ENCODE measurements around the gene CCDC136.

CCDC136 gene

GRCh38 chr7:128777156-128778123, 14.3 kb upstream of the CCDC136 start:
- no peak for DNase-seq (ENCODE audit: low read depth, low spot score)

DNA sequence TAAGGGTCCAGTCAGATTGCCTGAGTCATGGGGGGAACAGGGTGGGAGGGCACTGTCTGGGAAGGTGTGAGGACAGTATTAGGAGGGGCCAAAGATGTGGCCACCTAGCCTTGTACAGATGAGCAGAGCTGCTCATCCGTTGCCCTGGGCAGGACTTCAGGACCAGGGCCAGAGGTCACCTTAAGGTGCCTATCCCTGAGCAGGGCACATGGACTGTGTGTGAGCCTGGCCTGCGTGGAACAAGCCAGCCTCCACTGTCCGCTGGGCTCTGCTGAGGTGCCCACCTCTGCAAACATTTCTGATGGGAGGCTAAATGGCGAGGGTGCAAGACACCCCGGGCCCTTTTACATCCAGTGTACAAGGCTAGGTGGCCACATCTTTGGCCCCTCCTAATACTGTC, 12.8 kb upstream of the CCDC136 start:
- DNase-seq (ENCODE audit: low read depth, low spot score) = no peak

- no peak for DNase-seq (ENCODE audit: low read depth, low spot score)
Observed at GRCh38 chr7:128781126-128781525, 10.6 kb upstream of the CCDC136 start.

DNA sequence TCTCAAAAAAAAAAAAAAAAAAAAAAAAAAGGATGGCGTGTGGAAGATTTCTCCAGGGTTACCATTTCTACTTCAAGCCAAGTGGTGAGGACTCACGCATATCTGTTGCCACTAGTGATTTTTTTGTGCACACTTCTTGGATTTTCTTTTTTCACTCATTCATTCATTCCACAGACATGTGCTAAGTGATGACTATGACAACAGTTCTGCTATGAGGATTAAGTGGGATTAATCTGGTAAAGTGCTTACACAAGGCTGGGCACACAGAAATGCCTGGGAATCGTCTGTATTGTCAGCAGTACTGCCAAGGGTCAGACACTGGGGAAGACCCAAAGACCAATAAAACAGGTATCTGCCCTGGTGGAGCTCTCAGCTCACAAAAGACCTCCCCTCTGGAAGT, 9.9 kb upstream of the CCDC136 start:
- DNase-seq (ENCODE audit: low read depth, low spot score) = no peak

DNA sequence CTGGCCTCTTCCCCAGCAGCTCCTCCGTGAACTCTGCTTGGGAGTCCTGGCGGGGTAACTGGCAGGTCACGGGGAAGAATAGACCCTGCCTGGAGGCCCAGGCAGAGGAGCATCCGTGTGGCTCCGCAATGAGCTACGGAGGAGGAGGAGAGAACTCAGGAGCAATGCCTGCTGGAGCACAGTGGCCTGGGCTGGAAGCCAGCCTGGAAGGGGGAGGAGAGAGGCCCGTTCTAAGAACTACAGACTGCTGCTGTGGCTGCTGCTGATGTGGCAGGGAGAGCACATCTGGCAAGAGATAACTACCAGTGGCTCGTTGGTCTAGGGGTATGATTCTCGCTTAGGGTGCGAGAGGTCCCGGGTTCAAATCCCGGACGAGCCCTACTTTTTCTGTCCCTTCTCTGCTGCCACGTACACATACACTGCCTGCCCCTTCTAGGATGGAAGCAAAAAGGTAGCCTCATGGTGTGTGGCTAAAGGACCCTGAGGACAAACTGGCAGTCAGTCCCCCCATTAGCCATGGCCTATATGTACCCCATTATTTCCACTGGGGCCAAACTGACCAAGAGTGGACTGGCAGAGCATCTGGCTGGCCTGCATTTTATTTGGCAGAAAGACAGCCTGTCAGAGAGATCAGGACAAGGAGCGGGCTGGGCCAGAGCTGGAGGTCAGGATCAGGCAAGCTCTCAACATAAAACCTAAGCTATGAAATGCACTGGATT, 8.5 kb upstream of the CCDC136 start:
- peak; percentile 95 for DNase-seq (ENCODE audit: low read depth, low spot score)

GRCh38 chr7:128785738-128786137, 6.0 kb upstream of the CCDC136 start:
- no peak for DNase-seq (ENCODE audit: low read depth, low spot score)

DNA sequence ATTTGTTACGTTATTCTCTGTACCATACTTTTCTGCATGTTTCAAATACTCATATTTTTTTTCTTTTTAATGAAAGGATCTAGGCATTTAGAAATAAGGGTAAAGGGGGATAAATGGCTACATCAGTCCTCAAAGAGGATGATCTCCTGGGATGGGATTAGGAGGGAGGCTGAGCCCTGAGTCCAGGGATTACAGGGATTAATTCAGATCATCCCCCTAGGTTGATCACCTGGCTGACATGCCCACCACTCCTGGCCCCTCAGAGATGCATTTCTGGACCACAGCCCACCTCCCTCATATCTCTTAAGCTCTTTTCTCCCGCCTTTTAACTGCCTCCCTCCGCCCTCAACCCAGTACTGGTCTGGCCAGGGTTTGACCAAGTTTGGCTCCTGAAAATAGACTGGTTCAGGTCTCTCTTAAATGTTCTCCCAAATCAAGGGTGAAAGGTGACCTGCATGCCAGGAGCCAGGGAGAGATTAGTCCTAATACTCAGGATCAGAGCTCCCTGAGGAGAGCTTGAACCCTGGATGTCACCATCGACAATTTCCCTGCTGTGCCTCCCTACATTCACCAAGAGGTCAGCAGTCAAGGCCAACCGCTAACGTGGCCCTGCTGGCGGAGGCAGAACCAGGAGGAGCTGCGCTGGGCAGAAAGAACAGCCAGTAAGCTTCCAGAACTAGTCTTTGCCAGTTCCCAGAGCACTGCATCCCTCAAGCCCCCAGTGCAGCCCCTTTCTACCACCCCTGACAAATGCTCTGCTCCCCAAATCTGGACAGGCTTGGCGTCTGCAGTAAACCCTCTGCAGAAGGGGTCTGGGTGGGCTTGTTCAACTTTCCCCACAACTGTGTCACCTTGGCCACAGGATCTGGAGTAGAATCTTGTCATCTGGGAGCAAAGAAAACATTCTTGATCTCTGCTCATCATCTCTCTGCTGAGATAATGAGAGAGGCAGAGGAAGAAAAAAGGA, 3.0 kb upstream of the CCDC136 start:
- DNase-seq (ENCODE audit: low read depth, low spot score) = no peak

DNA sequence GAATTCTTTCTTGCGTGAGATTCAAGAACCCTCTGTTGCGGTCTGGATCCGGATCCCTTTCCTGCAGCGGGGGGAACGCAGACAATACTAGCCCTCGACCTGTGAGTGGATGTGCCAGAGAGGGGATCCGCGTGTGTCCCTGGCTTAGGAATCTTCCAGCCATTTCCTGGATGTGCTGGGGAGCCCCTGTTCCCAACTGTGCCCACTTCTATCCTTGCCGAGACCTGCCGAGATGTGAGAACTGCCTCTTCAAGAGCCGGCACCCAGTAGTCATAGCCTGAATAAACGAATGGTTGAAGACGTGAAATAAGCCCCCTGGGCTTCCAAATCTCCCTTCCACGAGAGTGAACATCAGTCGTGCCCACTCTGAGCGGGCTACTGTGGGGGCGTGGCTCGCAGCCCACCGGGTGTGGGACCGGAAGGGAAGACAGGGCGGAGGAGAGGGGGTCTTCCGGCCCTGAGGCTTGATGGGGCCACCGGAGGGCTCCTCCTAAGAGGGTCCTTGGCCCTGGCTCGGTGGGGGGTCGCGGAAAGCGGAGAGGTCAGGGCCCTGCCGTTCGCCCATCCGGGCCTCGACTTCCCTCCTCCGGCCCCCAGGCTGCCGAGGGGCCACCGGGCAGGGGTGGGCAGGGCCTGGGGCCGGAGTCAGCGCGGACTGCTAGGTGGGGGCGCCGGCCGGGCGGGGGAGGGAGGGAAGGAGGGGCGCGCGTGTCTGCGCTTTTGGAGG, 1.3 kb upstream of the CCDC136 start:
- no peak for DNase-seq (ENCODE audit: low read depth, low spot score)

DNA sequence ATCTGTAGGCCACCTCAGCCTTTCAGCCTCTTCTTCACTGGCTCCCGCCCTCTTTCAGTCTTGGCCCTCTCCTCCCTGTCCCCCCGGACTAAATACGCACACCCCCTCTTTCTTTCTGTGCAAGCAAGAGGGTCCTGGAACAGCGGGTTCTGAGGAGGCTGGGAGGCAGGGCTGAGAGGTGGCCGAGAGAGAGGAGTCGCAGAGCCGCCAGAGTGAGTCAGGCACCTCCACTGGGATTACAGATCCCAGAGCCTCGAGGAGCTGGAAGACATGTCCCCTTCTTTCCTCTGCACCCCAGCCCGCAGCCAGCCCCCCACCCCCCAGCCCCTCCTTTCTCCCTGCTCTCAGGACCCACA, 182 bp downstream of the CCDC136 start:
- no peak for DNase-seq (ENCODE audit: low read depth, low spot score)

- DNase-seq (ENCODE audit: low read depth, low spot score) = no peak
Observed at GRCh38 chr7:128792471-128793180, 858 bp downstream of the CCDC136 start.

DNA sequence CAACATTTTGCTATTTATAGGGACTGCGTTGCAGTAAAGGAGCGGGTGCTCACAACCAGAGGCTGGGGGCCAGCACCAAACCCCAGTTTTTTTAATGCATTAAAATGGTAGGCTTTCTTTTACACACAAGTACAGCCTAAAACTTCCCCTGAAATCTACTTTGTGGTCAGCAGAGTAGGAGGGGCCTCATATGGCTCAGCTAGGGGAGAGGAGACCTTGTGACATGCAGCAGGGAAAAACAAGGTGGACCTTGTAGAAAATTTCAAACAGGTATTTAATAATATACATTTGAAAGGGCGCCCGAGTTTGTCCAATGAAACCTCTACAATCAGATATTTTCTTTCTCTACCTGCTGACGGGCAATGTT, 1.4 kb downstream of the CCDC136 start:
- no peak for DNase-seq (ENCODE audit: low read depth, low spot score)

DNA sequence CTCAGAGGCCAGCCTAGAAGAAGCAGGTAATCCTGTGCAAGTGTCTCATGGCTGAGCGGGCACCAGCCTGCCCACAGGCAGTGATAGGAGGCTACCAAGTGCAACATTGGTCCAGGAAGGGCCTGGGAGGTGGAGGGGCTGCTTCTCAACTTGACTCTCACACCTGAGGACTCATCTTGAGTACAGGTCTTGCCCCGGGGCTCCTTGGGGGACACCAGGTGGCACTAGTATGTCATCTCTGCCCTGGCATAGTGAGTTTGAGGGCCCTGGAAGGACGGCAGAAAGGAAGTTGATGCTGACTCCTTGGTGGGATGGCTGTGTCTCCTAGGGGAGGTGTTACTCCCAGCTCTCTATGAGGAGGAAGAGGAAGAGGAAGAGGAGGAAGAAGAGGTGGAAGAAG, 2.3 kb downstream of the CCDC136 start:
- no peak for DNase-seq (ENCODE audit: low read depth, low spot score)

GRCh38 chr7:128794436-128794835, 2.7 kb downstream of the CCDC136 start:
- DNase-seq (ENCODE audit: low read depth, low spot score) = no peak

GRCh38 chr7:128795129-128795528, 3.4 kb downstream of the CCDC136 start:
- no peak for DNase-seq (ENCODE audit: low read depth, low spot score)

DNA sequence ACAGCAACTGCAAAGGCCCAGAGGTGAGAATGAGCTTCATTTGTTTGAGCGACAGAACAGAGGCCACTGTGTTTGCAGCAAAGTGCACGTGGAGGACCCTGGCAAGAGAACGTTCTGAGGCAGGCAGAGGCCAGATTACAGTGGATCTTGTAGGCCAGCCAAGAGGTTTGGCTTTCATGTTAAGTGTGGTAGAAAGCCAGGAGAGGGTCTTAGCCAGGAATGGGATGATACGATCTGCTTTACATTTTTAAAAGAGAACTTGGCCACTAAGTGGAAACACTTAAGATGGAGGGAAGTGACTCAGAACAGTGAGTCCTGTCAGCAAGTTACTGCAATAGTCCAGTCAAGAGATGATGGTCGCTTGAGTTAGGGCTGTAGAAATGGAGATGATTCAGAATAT, 4.6 kb downstream of the CCDC136 start:
- no peak for DNase-seq (ENCODE audit: low read depth, low spot score)

DNA sequence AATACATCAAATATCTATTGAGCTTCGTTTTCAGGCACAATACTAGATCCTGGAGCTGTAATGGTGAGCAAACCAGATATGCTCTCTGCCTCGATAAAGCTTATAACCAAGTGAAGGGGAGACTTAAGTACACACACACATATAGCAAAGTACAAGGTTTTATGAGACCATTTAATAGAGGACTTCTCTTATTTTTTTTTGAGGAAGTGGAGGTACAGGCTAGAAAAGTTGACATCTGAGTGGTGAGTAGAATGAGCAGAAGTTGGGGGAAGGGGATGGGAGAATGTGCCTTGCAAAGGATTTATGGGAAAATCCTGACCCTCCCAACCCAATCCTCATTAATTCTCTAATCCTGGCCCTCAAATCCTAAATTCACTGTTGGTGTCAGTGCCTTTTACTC, 7.7 kb downstream of the CCDC136 start:
- no peak for DNase-seq (ENCODE audit: low read depth, low spot score)

GRCh38 chr7:128800567-128800966, 8.8 kb downstream of the CCDC136 start:
- DNase-seq (ENCODE audit: low read depth, low spot score) = no peak

- DNase-seq (ENCODE audit: low read depth, low spot score) = no peak
Observed at GRCh38 chr7:128801003-128801402, 9.2 kb downstream of the CCDC136 start.

GRCh38 chr7:128801667-128802418, 10.1 kb downstream of the CCDC136 start:
- DNase-seq (ENCODE audit: low read depth, low spot score) = no peak

GRCh38 chr7:128804484-128804883, 12.7 kb downstream of the CCDC136 start:
- DNase-seq (ENCODE audit: low read depth, low spot score) = no peak
